Sigmoid colon (tissue), 4 donors: Measurements from ENCODE around the gene BBS1.
"Not testable (repeated sequence)": the region's sequence is repeated elsewhere in the genome, so short reads cannot be mapped to it uniquely, and the experiment has no call there.

Source experiments
- CTCF ChIP-seq, 4 experiments: fragments of 450-650 bp in 3 of 4; fragments of 200-600 bp in 1 of 4; IDR thresholded peaks; one replicate each; pipeline ENCODE4 v1.5.1; 2016 to 2019; ENCODE audit warnings: antibody characterized with exemption in 4 of 4, mild to moderate bottlenecking in 3 of 4, moderate library complexity in 2 of 4
- EP300 ChIP-seq, 4 donors: sonication (generic); formaldehyde crosslinking; IDR thresholded peaks; one replicate each; pipeline ENCODE4 v1.6.1; 2017; ENCODE audit warnings: antibody characterized with exemption in 4 of 4
- POLR2A ChIP-seq, 2 donors: fragments of 450-650 bp; IDR thresholded peaks; one replicate each; pipeline ENCODE4 v1.6.1; 2016; ENCODE audit warnings: antibody characterized with exemption in 2 of 2, mild to moderate bottlenecking in 2 of 2, moderate library complexity in 2 of 2
- POLR2AphosphoS5 ChIP-seq, 4 donors: sonication (generic); formaldehyde crosslinking; IDR thresholded peaks; one replicate each; pipeline ENCODE4 v1.6.1; 2017; ENCODE audit warnings: antibody characterized with exemption in 4 of 4

GRCh38 chr11:66544952-66545351 is 34.5 kb downstream of the BBS1 start:
- TF ChIP-seq CTCF, POLR2A, EP300, POLR2AphosphoS5 (IDR thresholded peaks at IDR 0.05): not testable (repeated sequence)
